ENCODE results near the gene PLCB3.

Gene PLCB3

DNA sequence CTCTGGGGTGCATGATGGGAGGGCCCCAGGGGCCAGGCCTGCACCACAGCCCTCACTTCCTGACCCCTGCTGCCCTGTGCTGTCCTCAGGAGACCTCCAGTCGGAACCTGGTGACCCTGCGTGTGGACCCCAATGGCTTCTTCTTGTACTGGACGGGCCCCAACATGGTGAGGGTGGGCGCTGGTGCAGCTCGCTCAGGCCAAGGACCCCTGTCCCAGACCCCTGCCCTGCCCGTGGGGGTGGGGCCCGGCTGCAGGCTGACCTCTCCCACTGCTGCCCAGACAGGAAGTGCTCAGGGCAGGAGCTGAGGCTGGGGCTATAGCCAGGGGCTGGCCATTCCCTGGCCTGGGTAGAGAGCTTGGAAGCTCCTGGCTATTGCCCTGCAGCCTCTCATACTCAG lies 3.0 kb downstream of the PLCB3 start:
- H2AFZ ChIP-seq (ENCODE audit: low read depth) = no peak overlapping the region
- H3K4me1 ChIP-seq (ENCODE audit: low read depth, poor library complexity, severe bottlenecking) = peaks cover 6% of the 10 kb centered on the region
- no peak overlapping the region for H3K4me3 ChIP-seq (IDR thresholded peaks at IDR 0.05; ENCODE audit: insufficient read depth, low read depth, low read length)
- no peak overlapping the region for H3K27ac ChIP-seq
- H3K9ac ChIP-seq = no peak overlapping the region
- H3K79me2 ChIP-seq (ENCODE audit: insufficient read depth, low read depth) = no peaks in the 10 kb centered on the region
- no peaks in the 10 kb centered on the region for H3K27me3 ChIP-seq (ENCODE audit: insufficient read depth, low read depth)
- TF ChIP-seq, protein P1, sequence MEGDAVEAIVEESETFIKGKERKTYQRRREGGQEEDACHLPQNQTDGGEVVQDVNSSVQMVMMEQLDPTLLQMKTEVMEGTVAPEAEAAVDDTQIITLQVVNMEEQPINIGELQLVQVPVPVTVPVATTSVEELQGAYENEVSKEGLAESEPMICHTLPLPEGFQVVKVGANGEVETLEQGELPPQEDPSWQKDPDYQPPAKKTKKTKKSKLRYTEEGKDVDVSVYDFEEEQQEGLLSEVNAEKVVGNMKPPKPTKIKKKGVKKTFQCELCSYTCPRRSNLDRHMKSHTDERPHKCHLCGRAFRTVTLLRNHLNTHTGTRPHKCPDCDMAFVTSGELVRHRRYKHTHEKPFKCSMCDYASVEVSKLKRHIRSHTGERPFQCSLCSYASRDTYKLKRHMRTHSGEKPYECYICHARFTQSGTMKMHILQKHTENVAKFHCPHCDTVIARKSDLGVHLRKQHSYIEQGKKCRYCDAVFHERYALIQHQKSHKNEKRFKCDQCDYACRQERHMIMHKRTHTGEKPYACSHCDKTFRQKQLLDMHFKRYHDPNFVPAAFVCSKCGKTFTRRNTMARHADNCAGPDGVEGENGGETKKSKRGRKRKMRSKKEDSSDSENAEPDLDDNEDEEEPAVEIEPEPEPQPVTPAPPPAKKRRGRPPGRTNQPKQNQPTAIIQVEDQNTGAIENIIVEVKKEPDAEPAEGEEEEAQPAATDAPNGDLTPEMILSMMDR (conservative IDR thresholded peaks at IDR 0.05; ENCODE audit: low read depth, low read length) = no peak
- no peaks in the 10 kb centered on the region for H3K36me3 ChIP-seq (ENCODE audit: insufficient read depth)
- no peak overlapping the region for H3K4me2 ChIP-seq
- H4K20me1 ChIP-seq (ENCODE audit: insufficient read depth) = no peaks in the 10 kb centered on the region

DNA sequence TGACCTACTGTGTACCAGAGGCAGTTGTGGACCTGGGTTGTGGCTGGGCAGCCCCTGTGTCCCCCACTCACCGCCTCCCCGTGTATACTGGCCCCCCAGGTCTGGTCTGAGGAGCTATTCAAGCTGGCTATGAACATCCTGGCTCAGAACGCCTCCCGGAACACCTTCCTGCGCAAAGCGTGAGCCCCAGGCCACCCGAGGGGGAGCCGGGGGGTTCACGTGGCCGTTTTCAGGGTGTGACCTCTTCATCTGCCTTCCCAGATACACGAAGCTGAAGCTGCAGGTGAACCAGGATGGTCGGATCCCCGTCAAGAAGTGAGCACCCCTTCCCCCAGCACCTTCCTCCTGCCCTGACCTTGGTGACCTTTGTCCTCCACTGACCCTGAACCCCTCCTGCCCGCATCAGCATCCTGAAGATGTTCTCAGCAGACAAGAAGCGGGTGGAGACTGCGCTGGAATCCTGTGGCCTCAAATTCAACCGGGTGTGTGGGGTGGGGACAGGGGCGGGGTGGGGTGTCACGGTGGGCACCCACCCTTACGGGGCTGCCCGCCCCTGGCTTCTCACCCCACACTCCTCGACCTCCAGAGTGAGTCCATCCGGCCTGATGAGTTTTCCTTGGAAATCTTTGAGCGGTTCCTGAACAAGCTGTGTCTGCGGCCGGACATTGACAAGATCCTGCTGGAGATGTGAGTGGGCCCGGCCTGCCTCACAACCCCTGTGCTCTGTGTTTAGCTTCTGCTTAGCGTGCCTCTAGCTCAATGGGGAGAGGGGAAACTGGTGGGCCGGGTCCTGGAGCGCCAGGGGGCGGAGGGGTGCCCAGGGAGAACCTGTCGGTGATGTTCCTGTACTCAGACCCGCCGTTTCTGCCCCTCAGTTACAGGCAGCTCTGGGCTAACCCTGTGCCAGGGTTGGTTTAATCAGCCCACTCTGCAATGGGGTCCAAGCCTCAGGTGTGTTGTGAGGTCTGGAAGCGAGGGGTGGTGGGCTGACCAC lies 4.1 kb downstream of the PLCB3 start:
- H3K36me3 ChIP-seq (ENCODE audit: insufficient read depth) = no peaks in the 10 kb centered on the region

DNA sequence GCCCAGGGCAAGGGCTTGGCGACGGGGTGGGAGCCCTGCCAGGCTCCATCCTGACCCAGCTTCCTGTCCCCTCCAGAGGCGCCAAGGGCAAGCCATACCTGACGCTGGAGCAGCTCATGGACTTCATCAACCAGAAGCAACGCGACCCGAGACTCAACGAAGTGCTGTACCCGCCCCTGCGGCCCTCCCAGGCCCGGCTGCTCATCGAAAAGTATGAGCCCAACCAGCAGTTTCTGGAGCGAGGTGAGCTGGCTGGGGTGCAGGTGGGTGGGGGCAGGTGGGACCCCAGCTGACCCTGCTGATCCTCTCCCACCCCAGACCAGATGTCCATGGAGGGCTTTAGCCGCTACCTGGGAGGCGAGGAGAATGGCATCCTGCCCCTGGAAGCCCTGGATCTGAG lies 5.0 kb downstream of the PLCB3 start:
- no peak overlapping the region for H3K9ac ChIP-seq

More for the DNA sequence above, 4.1 kb downstream of the PLCB3 start:
- Histone ChIP-seq H3K79me2 (ENCODE audit: insufficient read depth, low read depth) (no peaks in the 10 kb centered on the region), H3K4me2 (no peak overlapping the region), H4K20me1 (ENCODE audit: insufficient read depth) (no peaks in the 10 kb centered on the region), H2AFZ (ENCODE audit: low read depth) (no peak overlapping the region), H3K9ac (no peak overlapping the region), H3K4me3 (IDR thresholded peaks at IDR 0.05; ENCODE audit: insufficient read depth, low read depth, low read length) (no peak overlapping the region), H3K4me1 (ENCODE audit: low read depth, poor library complexity, severe bottlenecking) (peaks cover 6% of the 10 kb centered on the region), H3K27me3 (ENCODE audit: insufficient read depth, low read depth) (no peaks in the 10 kb centered on the region), H3K27ac (no peak overlapping the region)
- TF ChIP-seq, protein P1 (conservative IDR thresholded peaks at IDR 0.05; ENCODE audit: low read depth, low read length) = no peak

DNA sequence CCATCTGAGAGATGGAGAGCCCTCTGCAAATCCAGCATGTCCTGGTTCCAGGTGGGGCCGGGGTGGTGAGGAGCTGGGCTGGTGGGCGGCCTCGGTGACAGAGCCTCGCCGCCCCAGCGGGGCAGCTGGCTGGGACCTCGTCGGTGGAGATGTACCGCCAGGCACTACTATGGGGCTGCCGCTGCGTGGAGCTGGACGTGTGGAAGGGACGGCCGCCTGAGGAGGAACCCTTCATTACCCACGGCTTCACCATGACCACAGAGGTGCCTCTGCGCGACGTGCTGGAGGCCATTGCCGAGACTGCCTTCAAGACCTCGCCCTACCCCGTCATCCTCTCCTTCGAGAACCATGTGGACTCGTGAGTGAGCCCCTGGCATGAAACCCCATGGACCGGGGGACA lies 7.0 kb downstream of the PLCB3 start:
- no peak overlapping the region for H3K27ac ChIP-seq
- no peak overlapping the region for H3K9ac ChIP-seq
- H3K27me3 ChIP-seq (ENCODE audit: insufficient read depth, low read depth) = no peaks in the 10 kb centered on the region
- H3K4me2 ChIP-seq = no peak overlapping the region
- TF ChIP-seq, protein P1 (conservative IDR thresholded peaks at IDR 0.05; ENCODE audit: low read depth, low read length) = no peak
- no peaks in the 10 kb centered on the region for H3K4me1 ChIP-seq (ENCODE audit: low read depth, poor library complexity, severe bottlenecking)
- H3K79me2 ChIP-seq (ENCODE audit: insufficient read depth, low read depth) = no peaks in the 10 kb centered on the region
- no peaks in the 10 kb centered on the region for H4K20me1 ChIP-seq (ENCODE audit: insufficient read depth)
- H3K36me3 ChIP-seq (ENCODE audit: insufficient read depth) = no peaks in the 10 kb centered on the region
- no peak overlapping the region for H2AFZ ChIP-seq (ENCODE audit: low read depth)
- no peak overlapping the region for H3K4me3 ChIP-seq (IDR thresholded peaks at IDR 0.05; ENCODE audit: insufficient read depth, low read depth, low read length)

More for the DNA sequence above, 5.0 kb downstream of the PLCB3 start:
- Histone ChIP-seq H3K36me3 (ENCODE audit: insufficient read depth) (no peaks in the 10 kb centered on the region), H3K27ac (no peak overlapping the region), H3K79me2 (ENCODE audit: insufficient read depth, low read depth) (no peaks in the 10 kb centered on the region), H3K4me3 (IDR thresholded peaks at IDR 0.05; ENCODE audit: insufficient read depth, low read depth, low read length) (no peak overlapping the region), H3K4me2 (no peak overlapping the region), H4K20me1 (ENCODE audit: insufficient read depth) (no peaks in the 10 kb centered on the region), H3K4me1 (ENCODE audit: low read depth, poor library complexity, severe bottlenecking) (peaks cover 6% of the 10 kb centered on the region), H2AFZ (ENCODE audit: low read depth) (no peak overlapping the region), H3K27me3 (ENCODE audit: insufficient read depth, low read depth) (no peaks in the 10 kb centered on the region)
- TF ChIP-seq, protein P1 (conservative IDR thresholded peaks at IDR 0.05; ENCODE audit: low read depth, low read length) = no peak
